ENCODE results near the gene CORO6. TPM values are rescaled to one million over a fixed set of nuclear protein-coding genes. Genes with fewer than 3 reads are reported as not detected.

Gene CORO6
- total and polyA plus RNA-seq, 2 of the 4 experiments (the other 2 are of a cell fraction): 3.4 to 7.6 TPM

DNA sequence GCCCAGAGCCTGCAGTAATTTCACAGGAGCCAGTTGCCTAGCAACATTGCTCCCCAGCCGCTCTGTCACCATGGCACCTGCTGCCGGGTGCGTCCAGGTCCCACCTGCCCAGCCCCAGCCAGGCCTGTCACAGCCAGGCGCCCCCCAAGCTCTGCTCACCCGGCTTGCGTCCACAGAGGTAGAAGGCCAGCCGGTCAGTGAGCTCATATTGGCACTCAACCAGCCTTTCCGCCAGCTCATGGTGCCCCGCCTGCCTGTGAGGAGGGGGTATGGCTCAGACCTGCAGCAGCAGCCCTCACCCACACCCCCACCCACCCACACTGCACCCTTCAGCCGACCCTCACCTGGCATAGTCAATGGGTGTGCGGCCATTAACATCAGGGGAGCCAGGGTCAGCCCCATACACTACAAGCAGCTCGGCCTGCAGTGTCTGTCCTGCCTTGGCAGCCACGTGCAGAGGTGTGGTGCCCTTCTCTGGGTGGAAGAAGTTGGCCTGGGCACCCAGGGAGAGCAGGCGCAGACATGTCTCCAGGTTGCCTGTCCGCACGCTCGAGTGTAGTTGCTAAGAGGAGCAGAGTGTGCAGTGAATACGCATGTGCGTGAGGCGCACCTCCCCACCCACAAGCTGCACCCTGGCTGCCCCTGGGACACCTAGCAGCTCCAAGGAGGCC lies 41.0 kb downstream of the CORO6 start:
- H2AFZ ChIP-seq (replicated peaks; ENCODE audit: low read length, poor library complexity): no peak overlapping the region
- no peak overlapping the region for H2AK5ac ChIP-seq (ENCODE audit: low read depth, low read length)
- no peak overlapping the region for H3K4me2 ChIP-seq (ENCODE audit: low read depth, low read length)
- H3K36me3 ChIP-seq (ENCODE audit: control insufficient read depth, insufficient read depth, low read length): peaks cover 48% of the 10 kb centered on the region
- H3K23ac ChIP-seq (ENCODE audit: low read depth, low read length): no peak overlapping the region
- no peak overlapping the region for H2BK120ac ChIP-seq (ENCODE audit: low read depth, low read length)
- H3K4ac ChIP-seq (ENCODE audit: low read depth, low read length): no peak overlapping the region
- H3K4me1 ChIP-seq (ENCODE audit: control insufficient read depth, insufficient read depth, low read length): peaks cover 11% of the 10 kb centered on the region; the same call in 1 of the 2 replicates
- no peak overlapping the region for H3K9ac ChIP-seq (ENCODE audit: low read depth, low read length)
- no peak overlapping the region for H3K27ac ChIP-seq (ENCODE audit: insufficient read depth, low read length)
- 90% methylated on average over 2 of the region's 20 CpGs; no CpG with 5 or more reads in 1 of the 2 experiments for WGBS, 2 experiments (ENCODE audit: extremely low coverage in 2 of 2, insufficient read length in 1 of 2)
- ATAC-seq (ENCODE audit: low read depth) (no peak), DNase-seq (no peak)
- H4K20me1 ChIP-seq (ENCODE audit: insufficient read depth, low read length): peaks cover 44% of the 10 kb centered on the region
- H2BK15ac ChIP-seq (ENCODE audit: low read depth, low read length): no peak overlapping the region
- no peaks in the 10 kb centered on the region for H3K9me3 ChIP-seq (ENCODE audit: control insufficient read depth, insufficient read depth, low read length)
- no peak overlapping the region for H2BK20ac ChIP-seq (ENCODE audit: low read depth, low read length)
- H3K27me3 ChIP-seq (ENCODE audit: control insufficient read depth, insufficient read depth, low read length): no peaks in the 10 kb centered on the region
- H4K91ac ChIP-seq (ENCODE audit: insufficient read depth, low read depth, low read length): no peak overlapping the region
- no peak overlapping the region for H4K5ac ChIP-seq (ENCODE audit: low read depth, low read length)
- H3K79me1 ChIP-seq (ENCODE audit: low read depth in 1 of 2, low read length in 2 of 2): peaks cover 31 to 74% of the 10 kb centered on the region in 2 experiments
- no peak overlapping the region for H4K8ac ChIP-seq (ENCODE audit: low read depth in 2 of 2, low read length in 2 of 2)
- peaks cover 18% of the 10 kb centered on the region for H3K9me1 ChIP-seq (ENCODE audit: insufficient read depth, low read length)
- no peak overlapping the region for H3K56ac ChIP-seq (ENCODE audit: extremely low read depth, insufficient read depth, low read length)
- no peak overlapping the region for H2BK5ac ChIP-seq (ENCODE audit: low read depth, low read length, poor library complexity, severe bottlenecking)
- intact Hi-C loops (cut with micrococcal nuclease) (no loop called here), dilution Hi-C loops (cut with HindIII; ENCODE audit: low sequenced_read_pairs, unreplicated experiment) (no loop called here), in situ Hi-C loops (cut with MboI; ENCODE audit: low sequenced_read_pairs) (no loop called here)
- no peak overlapping the region for H2AK9ac ChIP-seq (replicated peaks; ENCODE audit: low read depth, low read length, poor library complexity)
- H3K4me3 ChIP-seq (ENCODE audit: insufficient read depth, low read depth, low read length): no peak overlapping the region
- no peak overlapping the region for H3K18ac ChIP-seq (ENCODE audit: low read depth, low read length)
- no TSS peak for BruUV-seq (replicated peaks)
- CTCF ChIA-PET: interaction anchor here (1.0 to 1.1 kb wide), 2 partner anchors 10 to 180 kb away, joined by 3 read pairs; no protein-coding TSS in a partner anchor
- no peak overlapping the region for H3K14ac ChIP-seq (replicated peaks; ENCODE audit: low read depth, low read length)
- POLR2A ChIA-PET (ENCODE audit: unreplicated experiment): no interaction called here
- TF ChIP-seq BHLHE40 (IDR thresholded peaks at IDR 0.05; ENCODE audit: low read depth, low read length) (no peak), MAFK (IDR thresholded peaks at IDR 0.05; ENCODE audit: low read depth, low read length) (no peak), SMC3 (IDR thresholded peaks at IDR 0.05; ENCODE audit: low read depth, low read length) (no peak), MXI1 (IDR thresholded peaks at IDR 0.05; ENCODE audit: borderline replicate concordance, low read depth, low read length) (no peak), CEBPB (IDR thresholded peaks at IDR 0.05; ENCODE audit: low read depth, low read length) (no peak), MAZ (IDR thresholded peaks at IDR 0.05; ENCODE audit: borderline replicate concordance, low read depth, low read length) (no peak), NFE2L2 (IDR thresholded peaks at IDR 0.05; ENCODE audit: low read depth, low read length) (no peak), FOS (IDR thresholded peaks at IDR 0.05; ENCODE audit: low read depth, low read length) (no peak)
- TF ChIP-seq, protein P1, sequence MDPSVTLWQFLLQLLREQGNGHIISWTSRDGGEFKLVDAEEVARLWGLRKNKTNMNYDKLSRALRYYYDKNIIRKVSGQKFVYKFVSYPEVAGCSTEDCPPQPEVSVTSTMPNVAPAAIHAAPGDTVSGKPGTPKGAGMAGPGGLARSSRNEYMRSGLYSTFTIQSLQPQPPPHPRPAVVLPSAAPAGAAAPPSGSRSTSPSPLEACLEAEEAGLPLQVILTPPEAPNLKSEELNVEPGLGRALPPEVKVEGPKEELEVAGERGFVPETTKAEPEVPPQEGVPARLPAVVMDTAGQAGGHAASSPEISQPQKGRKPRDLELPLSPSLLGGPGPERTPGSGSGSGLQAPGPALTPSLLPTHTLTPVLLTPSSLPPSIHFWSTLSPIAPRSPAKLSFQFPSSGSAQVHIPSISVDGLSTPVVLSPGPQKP (IDR thresholded peaks at IDR 0.05; ENCODE audit: borderline replicate concordance, low read depth, low read length): no peak
